ENCODE results near the gene BCL6. TPM values are rescaled to one million over a fixed set of nuclear protein-coding genes. Genes with fewer than 3 reads are reported as not detected.

BCL6 gene
- total and polyA plus RNA-seq, 10 of the 15 experiments (the other 5 are each of a cell fraction or from before 2014, with no cell fraction given), result 0.04 to 0.85 (median 0.15) TPM

DNA sequence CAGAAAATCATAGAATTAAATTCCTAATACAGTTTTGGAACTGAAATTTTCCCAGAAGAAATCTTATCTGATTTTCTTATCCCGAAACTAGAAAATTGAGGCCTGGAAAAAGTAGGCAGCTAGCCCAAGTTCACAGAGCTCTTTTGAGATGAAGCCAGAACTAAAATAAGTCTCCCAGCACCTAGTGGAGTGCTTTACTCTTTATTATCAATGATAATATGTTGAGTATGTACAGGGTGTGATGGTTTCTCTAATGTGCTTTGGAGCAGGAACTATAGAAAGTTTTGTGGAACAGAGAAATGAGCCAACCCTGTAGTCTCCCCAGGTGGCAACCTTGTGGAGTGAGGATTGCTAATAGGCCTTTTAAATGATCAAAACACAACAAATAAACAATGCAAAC, 30.3 kb upstream of the BCL6 start:
- H2AFZ ChIP-seq (ENCODE audit: control insufficient read depth, low read depth, low read length), result no peak overlapping the region
- H3K9me3 ChIP-seq (replicated peaks; ENCODE audit: control insufficient read depth, insufficient read depth, low read length), result no peaks in the 10 kb centered on the region
- ChIA-PET RAD21 (ENCODE audit: unreplicated experiment) (interaction anchor here (0.6 kb wide), 1 partner anchor 65 kb away, joined by 3 read pairs; no protein-coding TSS in a partner anchor), CTCF (interaction anchor here (0.8 to 1.1 kb wide), 2 partner anchors 27 to 35 kb away, joined by 3 to 6 read pairs; no protein-coding TSS in a partner anchor), POLR2A (interaction anchor here (0.6 to 1.0 kb wide), 2 partner anchors 25 to 191 kb away, joined by 3 read pairs; no protein-coding TSS in a partner anchor), SMC1A (ENCODE audit: uncharacterized antibody, unreplicated experiment) (interaction anchor here (0.7 kb wide), 1 partner anchor 52 kb away, joined by 3 read pairs; no protein-coding TSS in a partner anchor)
- no peak for DNase-seq (ENCODE audit: low read depth, low spot score)
- H3K4me1 ChIP-seq (ENCODE audit: control insufficient read depth, insufficient read depth, low read length), result peaks cover 30% of the 10 kb centered on the region
- H3K27me3 ChIP-seq (replicated peaks in 1 of 2; ENCODE audit: control insufficient read depth in 2 of 2, insufficient read depth in 2 of 2, low read length in 1 of 2), result no peaks in the 10 kb centered on the region
- intact Hi-C loops (cut with micrococcal nuclease; ENCODE audit: unreplicated experiment), result no loop called here
- H3K79me2 ChIP-seq (ENCODE audit: control insufficient read depth, insufficient read depth, low read length), result no peaks in the 10 kb centered on the region
- no peak overlapping the region for H3K27ac ChIP-seq (ENCODE audit: control insufficient read depth, insufficient read depth)
- in situ Hi-C loops (cut with MboI), result no loop called here
- H3K4me3 ChIP-seq, result no peak overlapping the region
- no peak overlapping the region for H3K9ac ChIP-seq (ENCODE audit: control insufficient read depth, insufficient read depth, low read length)
- no peaks in the 10 kb centered on the region for H3K36me3 ChIP-seq (ENCODE audit: control insufficient read depth in 2 of 2, insufficient read depth in 2 of 2, low read length in 1 of 2)
- no peak for ATAC-seq
- H3K4me2 ChIP-seq (ENCODE audit: control insufficient read depth, insufficient read depth), result no peak overlapping the region
- FAIRE-seq, result no peak
- BruUV-seq (replicated peaks), result no TSS peak
- H4K20me1 ChIP-seq (ENCODE audit: control insufficient read depth, insufficient read depth), result no peaks in the 10 kb centered on the region
- 100% methylated on average over 1 of the region's 1 CpG for WGBS (ENCODE audit: insufficient coverage, insufficient replicate concordance, low lambda C conversion rate, missing lambda C conversion rate)
- no peak for TF ChIP-seq BHLHE40 (IDR thresholded peaks at IDR 0.05; ENCODE audit: borderline replicate concordance in 1 of 2, low read depth in 2 of 2, low read length in 1 of 2)
- no peak for TF ChIP-seq DPF2 (IDR thresholded peaks at IDR 0.05)
- TF ChIP-seq CHD1 (IDR thresholded peaks at IDR 0.05; ENCODE audit: low read depth, low read length), result no peak
- TF ChIP-seq KDM1A (IDR thresholded peaks at IDR 0.05; ENCODE audit: borderline replicate concordance), result no peak
- no peak for TF ChIP-seq POU2F2 (IDR thresholded peaks at IDR 0.05; ENCODE audit: borderline replicate concordance, low read depth, low read length)
- TF ChIP-seq, protein P1, sequence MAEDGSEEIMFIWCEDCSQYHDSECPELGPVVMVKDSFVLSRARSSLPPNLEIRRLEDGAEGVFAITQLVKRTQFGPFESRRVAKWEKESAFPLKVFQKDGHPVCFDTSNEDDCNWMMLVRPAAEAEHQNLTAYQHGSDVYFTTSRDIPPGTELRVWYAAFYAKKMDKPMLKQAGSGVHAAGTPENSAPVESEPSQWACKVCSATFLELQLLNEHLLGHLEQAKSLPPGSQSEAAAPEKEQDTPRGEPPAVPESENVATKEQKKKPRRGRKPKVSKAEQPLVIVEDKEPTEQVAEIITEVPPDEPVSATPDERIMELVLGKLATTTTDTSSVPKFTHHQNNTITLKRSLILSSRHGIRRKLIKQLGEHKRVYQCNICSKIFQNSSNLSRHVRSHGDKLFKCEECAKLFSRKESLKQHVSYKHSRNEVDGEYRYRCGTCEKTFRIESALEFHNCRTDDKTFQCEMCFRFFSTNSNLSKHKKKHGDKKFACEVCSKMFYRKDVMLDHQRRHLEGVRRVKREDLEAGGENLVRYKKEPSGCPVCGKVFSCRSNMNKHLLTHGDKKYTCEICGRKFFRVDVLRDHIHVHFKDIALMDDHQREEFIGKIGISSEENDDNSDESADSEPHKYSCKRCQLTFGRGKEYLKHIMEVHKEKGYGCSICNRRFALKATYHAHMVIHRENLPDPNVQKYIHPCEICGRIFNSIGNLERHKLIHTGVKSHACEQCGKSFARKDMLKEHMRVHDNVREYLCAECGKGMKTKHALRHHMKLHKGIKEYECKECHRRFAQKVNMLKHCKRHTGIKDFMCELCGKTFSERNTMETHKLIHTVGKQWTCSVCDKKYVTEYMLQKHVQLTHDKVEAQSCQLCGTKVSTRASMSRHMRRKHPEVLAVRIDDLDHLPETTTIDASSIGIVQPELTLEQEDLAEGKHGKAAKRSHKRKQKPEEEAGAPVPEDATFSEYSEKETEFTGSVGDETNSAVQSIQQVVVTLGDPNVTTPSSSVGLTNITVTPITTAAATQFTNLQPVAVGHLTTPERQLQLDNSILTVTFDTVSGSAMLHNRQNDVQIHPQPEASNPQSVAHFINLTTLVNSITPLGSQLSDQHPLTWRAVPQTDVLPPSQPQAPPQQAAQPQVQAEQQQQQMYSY (CRISPR knock-in tag; IDR thresholded peaks at IDR 0.05), result no peak
- TF ChIP-seq SUZ12 (IDR thresholded peaks at IDR 0.05; ENCODE audit: unreplicated experiment), result no peak
- TF ChIP-seq IRF4 (IDR thresholded peaks at IDR 0.05; ENCODE audit: low read depth, low read length), result no peak
- TF ChIP-seq SP1 (IDR thresholded peaks at IDR 0.05; ENCODE audit: low read depth, low read length), result no peak
- no peak for TF ChIP-seq KAT2A (conservative IDR thresholded peaks at IDR 0.05; ENCODE audit: control insufficient read depth, low read depth, low read length)
- no peak for TF ChIP-seq FOS (IDR thresholded peaks at IDR 0.05; ENCODE audit: borderline replicate concordance, extremely low read depth, insufficient read length)
- no peak for TF ChIP-seq TCF3 (IDR thresholded peaks at IDR 0.05; ENCODE audit: borderline replicate concordance, insufficient read depth, low read depth, low read length)
- TF ChIP-seq TARDBP (IDR thresholded peaks at IDR 0.05; ENCODE audit: borderline replicate concordance), result no peak
- no peak for TF ChIP-seq ZNF217 (IDR thresholded peaks at IDR 0.05)
- TF ChIP-seq NRF1 (conservative IDR thresholded peaks at IDR 0.05; ENCODE audit: low read depth, low read length), result no peak
- TF ChIP-seq, protein P2, sequence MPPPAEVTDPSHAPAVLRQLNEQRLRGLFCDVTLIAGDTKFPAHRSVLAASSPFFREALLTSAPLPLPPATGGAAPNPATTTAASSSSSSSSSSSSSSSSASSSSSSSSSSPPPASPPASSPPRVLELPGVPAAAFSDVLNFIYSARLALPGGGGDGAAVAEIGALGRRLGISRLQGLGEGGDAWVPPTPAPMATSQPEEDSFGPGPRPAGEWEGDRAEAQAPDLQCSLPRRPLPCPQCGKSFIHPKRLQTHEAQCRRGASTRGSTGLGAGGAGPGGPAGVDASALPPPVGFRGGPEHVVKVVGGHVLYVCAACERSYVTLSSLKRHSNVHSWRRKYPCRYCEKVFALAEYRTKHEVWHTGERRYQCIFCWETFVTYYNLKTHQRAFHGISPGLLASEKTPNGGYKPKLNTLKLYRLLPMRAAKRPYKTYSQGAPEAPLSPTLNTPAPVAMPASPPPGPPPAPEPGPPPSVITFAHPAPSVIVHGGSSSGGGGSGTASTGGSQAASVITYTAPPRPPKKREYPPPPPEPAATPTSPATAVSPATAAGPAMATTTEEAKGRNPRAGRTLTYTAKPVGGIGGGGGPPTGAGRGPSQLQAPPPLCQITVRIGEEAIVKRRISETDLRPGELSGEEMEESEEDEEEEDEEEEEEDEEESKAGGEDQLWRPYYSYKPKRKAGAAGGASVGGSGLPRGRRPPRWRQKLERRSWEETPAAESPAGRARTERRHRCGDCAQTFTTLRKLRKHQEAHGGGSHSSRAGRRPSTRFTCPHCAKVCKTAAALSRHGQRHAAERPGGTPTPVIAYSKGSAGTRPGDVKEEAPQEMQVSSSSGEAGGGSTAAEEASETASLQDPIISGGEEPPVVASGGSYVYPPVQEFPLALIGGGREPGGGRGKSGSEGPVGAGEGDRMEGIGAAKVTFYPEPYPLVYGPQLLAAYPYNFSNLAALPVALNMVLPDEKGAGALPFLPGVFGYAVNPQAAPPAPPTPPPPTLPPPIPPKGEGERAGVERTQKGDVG (CRISPR knock-in tag; IDR thresholded peaks at IDR 0.05), result no peak
- TF ChIP-seq, protein P3, sequence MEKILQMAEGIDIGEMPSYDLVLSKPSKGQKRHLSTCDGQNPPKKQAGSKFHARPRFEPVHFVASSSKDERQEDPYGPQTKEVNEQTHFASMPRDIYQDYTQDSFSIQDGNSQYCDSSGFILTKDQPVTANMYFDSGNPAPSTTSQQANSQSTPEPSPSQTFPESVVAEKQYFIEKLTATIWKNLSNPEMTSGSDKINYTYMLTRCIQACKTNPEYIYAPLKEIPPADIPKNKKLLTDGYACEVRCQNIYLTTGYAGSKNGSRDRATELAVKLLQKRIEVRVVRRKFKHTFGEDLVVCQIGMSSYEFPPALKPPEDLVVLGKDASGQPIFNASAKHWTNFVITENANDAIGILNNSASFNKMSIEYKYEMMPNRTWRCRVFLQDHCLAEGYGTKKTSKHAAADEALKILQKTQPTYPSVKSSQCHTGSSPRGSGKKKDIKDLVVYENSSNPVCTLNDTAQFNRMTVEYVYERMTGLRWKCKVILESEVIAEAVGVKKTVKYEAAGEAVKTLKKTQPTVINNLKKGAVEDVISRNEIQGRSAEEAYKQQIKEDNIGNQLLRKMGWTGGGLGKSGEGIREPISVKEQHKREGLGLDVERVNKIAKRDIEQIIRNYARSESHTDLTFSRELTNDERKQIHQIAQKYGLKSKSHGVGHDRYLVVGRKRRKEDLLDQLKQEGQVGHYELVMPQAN (conservative IDR thresholded peaks at IDR 0.05), result no peak
